MCF 10A (cell line): ENCODE results near the gene LIM2. TPM values are rescaled to one million over a fixed set of nuclear protein-coding genes. Genes with fewer than 3 reads are reported as not detected.

ENCODE experiments used
- BruUV-seq: library from RNA; stranded (reverse); fragments of 400-500 nt; replicated peaks from 2 replicates; lab custom pipeline; 2021; lab: Mats Ljungman, UMichigan
- CTCF ChIA-PET: fragments of 300-600 bp; sonication (Branson Sonifier 250); formaldehyde crosslinking; extraction: SDS; loops from one replicate; lab custom pipeline; 2021; ENCODE audit warnings: antibody characterized with exemption, inconsistent platforms; lab: Yijun Ruan, JAX
- POLR2A ChIA-PET: fragments of 300-600, 350-650 bp; sonication (Branson Sonifier 250); formaldehyde crosslinking; extraction: SDS; loops from one replicate; lab custom pipeline; 2020; ENCODE audit warnings: antibody characterized with exemption, inconsistent platforms; lab: Yijun Ruan, JAX
- DNase-seq: peaks from one replicate; pipeline ENCODE4 v3.0.0-alpha.2; 2018; ENCODE audit not compliant: unreplicated experiment
- H3K27ac Mint-ChIP-seq: one replicate; pipeline ENCODE4 v1.8.0; 2022; ENCODE audit warnings: mild to moderate bottlenecking, low read depth, mixed read lengths; ENCODE audit not compliant: unreplicated experiment
- H3K27me3 Mint-ChIP-seq: one replicate; pipeline ENCODE4 v1.8.0; 2022; ENCODE audit warnings: mixed read lengths; ENCODE audit not compliant: insufficient read depth, unreplicated experiment
- H3K36me3 Mint-ChIP-seq: one replicate; pipeline ENCODE4 v1.8.0; 2022; ENCODE audit warnings: mild to moderate bottlenecking, moderate library complexity, mixed read lengths; ENCODE audit not compliant: insufficient read depth, unreplicated experiment
- H3K4me1 Mint-ChIP-seq: one replicate; pipeline ENCODE4 v1.8.0; 2022; ENCODE audit warnings: mixed read lengths; ENCODE audit not compliant: insufficient read depth, unreplicated experiment
- H3K4me3 Mint-ChIP-seq: one replicate; pipeline ENCODE4 v1.8.0; 2022; ENCODE audit warnings: mild to moderate bottlenecking, moderate library complexity, mixed read lengths; ENCODE audit not compliant: unreplicated experiment
- H3K9me3 Mint-ChIP-seq: one replicate; pipeline ENCODE4 v1.8.0; 2022; ENCODE audit warnings: mixed read lengths; ENCODE audit not compliant: unreplicated experiment
- intact Hi-C: fragments of 100-400 bp; cut with micrococcal nuclease; formaldehyde crosslinking; loops from 2 replicates; pipeline ENCODE4 v1.14.1; 2022
- total RNA-seq: library from RNA; stranded (reverse); gene quantifications from 2 replicates; pipeline ENCODE4 v1.2.3, GENCODE V29; 2022
- TF ChIP-seq, protein P1 (sequence below): fragments of 200-600 bp; IDR thresholded peaks from one replicate; pipeline ENCODE4 v1.8.0; 2022; ENCODE audit warnings: antibody characterized with exemption, mild to moderate bottlenecking; ENCODE audit not compliant: unreplicated experiment

Gene LIM2
- total RNA-seq, 1 experiment from 2014 or later, result not detected

DNA sequence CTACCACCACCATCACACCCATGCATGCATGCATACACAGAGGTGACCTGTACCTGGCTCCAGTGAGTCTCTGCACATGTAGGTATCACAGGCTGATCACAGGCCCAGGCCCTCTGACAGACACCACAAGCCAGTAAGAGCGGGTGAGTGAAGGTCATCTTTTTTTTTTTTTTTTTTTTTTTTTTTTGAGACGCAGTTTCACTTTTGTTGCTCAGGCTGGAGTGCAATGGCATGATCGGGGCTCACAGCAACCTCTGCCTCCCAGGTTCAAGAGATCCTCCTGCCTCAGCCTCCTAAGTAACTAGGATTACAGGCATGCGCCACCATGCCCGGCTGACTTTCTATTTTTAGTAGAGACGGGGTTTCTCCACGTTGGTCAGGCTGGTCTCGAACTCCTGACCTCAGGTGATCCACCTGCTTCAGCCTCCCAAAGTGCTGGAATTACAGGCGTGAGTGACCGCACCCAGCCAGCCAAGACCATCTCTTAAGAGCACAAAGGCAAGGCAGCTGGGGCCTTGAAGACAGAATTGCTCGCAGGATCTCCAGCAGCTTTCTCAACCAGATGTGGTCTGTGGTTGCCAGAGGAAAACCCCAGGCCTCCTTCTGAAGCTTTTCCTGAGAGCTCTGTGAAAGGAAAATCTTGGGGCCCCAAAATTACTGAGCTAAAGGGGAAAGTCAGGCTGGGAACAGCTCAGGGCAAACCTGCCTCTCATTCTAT, 12.1 kb downstream of the LIM2 start:
- Mint-ChIP-seq H3K27me3 (no peaks in the 10 kb centered on the region), H3K27ac (no peak overlapping the region), H3K9me3 (no peaks in the 10 kb centered on the region), H3K36me3 (no peaks in the 10 kb centered on the region), H3K4me1 (no peaks in the 10 kb centered on the region), H3K4me3 (no peak overlapping the region)
- DNase-seq, result no peak
- no TSS peak for BruUV-seq
- intact Hi-C loops, result no loop called here
- TF ChIP-seq, protein P1, sequence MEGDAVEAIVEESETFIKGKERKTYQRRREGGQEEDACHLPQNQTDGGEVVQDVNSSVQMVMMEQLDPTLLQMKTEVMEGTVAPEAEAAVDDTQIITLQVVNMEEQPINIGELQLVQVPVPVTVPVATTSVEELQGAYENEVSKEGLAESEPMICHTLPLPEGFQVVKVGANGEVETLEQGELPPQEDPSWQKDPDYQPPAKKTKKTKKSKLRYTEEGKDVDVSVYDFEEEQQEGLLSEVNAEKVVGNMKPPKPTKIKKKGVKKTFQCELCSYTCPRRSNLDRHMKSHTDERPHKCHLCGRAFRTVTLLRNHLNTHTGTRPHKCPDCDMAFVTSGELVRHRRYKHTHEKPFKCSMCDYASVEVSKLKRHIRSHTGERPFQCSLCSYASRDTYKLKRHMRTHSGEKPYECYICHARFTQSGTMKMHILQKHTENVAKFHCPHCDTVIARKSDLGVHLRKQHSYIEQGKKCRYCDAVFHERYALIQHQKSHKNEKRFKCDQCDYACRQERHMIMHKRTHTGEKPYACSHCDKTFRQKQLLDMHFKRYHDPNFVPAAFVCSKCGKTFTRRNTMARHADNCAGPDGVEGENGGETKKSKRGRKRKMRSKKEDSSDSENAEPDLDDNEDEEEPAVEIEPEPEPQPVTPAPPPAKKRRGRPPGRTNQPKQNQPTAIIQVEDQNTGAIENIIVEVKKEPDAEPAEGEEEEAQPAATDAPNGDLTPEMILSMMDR, result no peak
- ChIA-PET POLR2A (interaction anchor here (0.7 kb wide), 1 partner anchor 184 kb away, joined by 3 read pairs; no protein-coding TSS in a partner anchor), CTCF (no interaction called here)

DNA sequence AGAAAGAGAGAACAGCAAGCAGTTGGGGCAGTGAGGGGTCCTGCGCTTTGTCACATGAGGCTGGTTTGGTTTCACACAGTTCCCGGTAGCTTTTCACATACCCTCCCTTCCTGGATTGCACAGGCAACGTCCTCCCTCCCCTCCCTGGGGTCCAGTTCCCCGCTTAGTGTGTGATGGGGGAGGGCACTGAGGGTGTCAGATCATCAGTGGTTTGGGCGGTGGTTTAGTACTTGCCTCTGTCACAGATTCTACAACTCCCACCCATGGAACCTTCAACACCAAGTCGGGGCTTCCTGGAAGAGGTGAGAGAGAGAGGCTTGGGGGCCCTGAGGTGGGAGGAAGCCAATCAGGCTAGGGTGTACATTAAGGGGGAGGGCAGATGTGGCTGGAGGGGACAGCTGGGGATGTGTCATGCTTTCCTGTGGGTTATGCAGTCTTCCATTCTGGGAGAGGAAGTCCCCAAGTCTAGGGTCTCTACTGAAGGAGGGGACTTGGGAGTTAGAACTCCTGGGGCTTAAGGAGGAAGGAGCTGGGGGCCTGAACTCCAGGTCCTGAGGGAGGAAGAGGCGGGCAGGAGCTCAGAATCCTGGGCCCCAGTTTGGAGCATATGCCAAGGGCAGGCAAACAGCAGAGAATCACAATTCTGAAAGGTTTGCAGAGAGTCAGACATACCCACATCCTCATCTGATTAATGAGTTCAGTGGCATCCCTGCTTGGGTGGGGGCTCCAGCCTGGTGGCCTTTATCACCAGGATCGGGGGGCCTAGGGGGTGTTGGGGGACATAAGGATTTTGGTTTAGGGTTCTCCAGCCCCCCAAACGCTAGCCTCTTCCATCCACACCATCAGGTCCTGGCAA, 14.9 kb downstream of the LIM2 start, which contains the start of gene NKG7:
Gene NKG7 (minus strand): TSS at position 6 of the 856 bp plus-strand sequence. CDS start 119 bp downstream, outside the sequence.
- intact Hi-C loops, result no loop called here
- no peaks in the 10 kb centered on the region for H3K9me3 Mint-ChIP-seq
- no TSS peak for BruUV-seq
- CTCF ChIA-PET, result interaction anchor here (0.5 to 0.9 kb wide), 3 partner anchors 9 to 26 kb away, joined by 3 read pairs; no protein-coding TSS in a partner anchor
- H3K4me1 Mint-ChIP-seq, result no peaks in the 10 kb centered on the region
- H3K36me3 Mint-ChIP-seq, result no peaks in the 10 kb centered on the region
- TF ChIP-seq, protein P1, result no peak
- no peak within 1 kb of the TSS for H3K4me3 Mint-ChIP-seq
- no peaks in the 10 kb centered on the region for H3K27me3 Mint-ChIP-seq
- DNase-seq, result no peak
- H3K27ac Mint-ChIP-seq, result no peak within 1 kb of the TSS
- POLR2A ChIA-PET, result no interaction called here

DNA sequence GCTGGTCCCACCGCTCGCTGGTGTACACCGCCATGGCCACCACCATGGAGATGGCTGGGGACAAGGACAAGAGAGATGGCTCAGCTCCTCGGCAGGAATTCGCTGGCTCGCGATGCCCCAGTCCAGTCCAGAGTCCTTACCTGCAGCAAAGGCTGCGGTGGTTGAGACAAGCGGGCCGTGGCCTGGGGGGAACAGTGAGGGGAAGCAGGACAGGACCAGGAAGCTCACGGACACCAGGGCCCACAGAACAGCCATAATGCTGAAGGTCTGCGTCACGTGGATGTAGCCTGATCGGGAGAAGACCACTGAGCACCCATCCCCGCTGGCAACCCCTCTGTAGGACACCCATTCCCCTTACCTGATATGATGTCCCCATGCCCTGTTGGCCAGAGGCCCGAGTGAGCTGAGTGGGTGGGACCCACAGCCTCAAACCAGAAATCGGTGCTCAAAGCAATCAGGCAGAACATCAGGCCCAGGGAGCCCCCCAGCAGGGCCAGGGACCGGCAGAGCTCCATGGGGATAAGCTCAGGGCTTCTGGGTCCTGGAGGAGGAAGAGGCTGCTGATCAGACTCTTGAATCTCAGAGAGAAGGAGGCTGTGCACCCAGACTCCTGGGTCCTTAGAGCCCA, 15.6 kb downstream of the LIM2 start:
- H3K4me1 Mint-ChIP-seq, result no peaks in the 10 kb centered on the region
- H3K36me3 Mint-ChIP-seq, result no peaks in the 10 kb centered on the region
- intact Hi-C loops, result no loop called here
- CTCF ChIA-PET, result interaction anchor here (0.5 to 0.9 kb wide), 3 partner anchors 13 to 412 kb away, joined by 3 read pairs; no protein-coding TSS in a partner anchor
- POLR2A ChIA-PET, result no interaction called here
- no peak for DNase-seq
- no TSS peak for BruUV-seq
- TF ChIP-seq, protein P1, result no peak
- no peak overlapping the region for H3K4me3 Mint-ChIP-seq
- H3K9me3 Mint-ChIP-seq, result no peaks in the 10 kb centered on the region
- no peak overlapping the region for H3K27ac Mint-ChIP-seq
- H3K27me3 Mint-ChIP-seq, result no peaks in the 10 kb centered on the region
